ENCODE data around the gene LIMA1. TPM values are rescaled to one million over a fixed set of nuclear protein-coding genes. Genes with fewer than 3 reads are reported as not detected.
A peak's percentile ranks its signal among the peaks of the same experiment; 100 is the strongest.
"Not testable (repeated sequence)": the region's sequence is repeated elsewhere in the genome, so short reads cannot be mapped to it uniquely, and the experiment has no call there.

Gene LIMA1
- total and polyA plus RNA-seq, 12 donors = 10.6 to 34.4 (median 16.2) TPM

DNA sequence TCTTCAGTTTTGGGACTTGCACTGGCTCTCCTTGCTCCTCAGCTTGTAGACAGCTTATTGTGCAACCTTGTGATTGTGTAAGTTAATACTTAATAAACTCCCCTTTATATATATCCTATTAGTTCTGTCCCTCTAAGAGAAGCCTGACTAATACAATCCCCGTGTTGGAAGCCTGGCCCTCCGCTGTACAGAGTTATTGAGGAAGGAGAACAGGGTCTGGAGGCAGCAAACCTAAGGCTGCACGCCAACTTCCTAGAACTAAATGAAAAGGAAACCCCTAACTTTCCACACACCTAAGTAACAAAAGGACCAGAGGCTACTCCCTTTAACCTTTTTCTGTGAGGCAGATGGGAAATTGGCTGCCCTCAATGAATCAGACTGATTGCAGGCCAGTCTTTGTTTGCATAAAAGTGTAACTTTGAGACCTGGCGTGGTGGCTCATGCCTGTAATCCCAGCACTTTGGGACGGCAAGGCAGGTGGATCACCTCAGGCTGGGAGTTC lies 42.6 kb upstream of the LIMA1 start:
- H3K36me3 ChIP-seq = no peaks in the 10 kb centered on the region
- DNase-seq (no peak), ATAC-seq (peak in 3 of 8 donors; percentile 42 to 62 (median 42))
- H3K27me3 ChIP-seq = no peaks in the 10 kb centered on the region
- H3K4me1 ChIP-seq = peaks cover 0 to 16% (median 5%) of the 10 kb centered on the region in 9 donors
- no peak overlapping the region for H3K4me3 ChIP-seq
- intact Hi-C loops (cut with DNase I) = no loop called here
- no peaks in the 10 kb centered on the region for H3K9me3 ChIP-seq
- 82 to 83% methylated on average over 5 of the region's 5 CpGs for WGBS, 2 donors
- H3K27ac ChIP-seq = peak overlapping the region in 1 of 10 donors; percentile 26
- TF ChIP-seq, protein P1, sequence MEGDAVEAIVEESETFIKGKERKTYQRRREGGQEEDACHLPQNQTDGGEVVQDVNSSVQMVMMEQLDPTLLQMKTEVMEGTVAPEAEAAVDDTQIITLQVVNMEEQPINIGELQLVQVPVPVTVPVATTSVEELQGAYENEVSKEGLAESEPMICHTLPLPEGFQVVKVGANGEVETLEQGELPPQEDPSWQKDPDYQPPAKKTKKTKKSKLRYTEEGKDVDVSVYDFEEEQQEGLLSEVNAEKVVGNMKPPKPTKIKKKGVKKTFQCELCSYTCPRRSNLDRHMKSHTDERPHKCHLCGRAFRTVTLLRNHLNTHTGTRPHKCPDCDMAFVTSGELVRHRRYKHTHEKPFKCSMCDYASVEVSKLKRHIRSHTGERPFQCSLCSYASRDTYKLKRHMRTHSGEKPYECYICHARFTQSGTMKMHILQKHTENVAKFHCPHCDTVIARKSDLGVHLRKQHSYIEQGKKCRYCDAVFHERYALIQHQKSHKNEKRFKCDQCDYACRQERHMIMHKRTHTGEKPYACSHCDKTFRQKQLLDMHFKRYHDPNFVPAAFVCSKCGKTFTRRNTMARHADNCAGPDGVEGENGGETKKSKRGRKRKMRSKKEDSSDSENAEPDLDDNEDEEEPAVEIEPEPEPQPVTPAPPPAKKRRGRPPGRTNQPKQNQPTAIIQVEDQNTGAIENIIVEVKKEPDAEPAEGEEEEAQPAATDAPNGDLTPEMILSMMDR (IDR thresholded peaks at IDR 0.05) = no peak

DNA sequence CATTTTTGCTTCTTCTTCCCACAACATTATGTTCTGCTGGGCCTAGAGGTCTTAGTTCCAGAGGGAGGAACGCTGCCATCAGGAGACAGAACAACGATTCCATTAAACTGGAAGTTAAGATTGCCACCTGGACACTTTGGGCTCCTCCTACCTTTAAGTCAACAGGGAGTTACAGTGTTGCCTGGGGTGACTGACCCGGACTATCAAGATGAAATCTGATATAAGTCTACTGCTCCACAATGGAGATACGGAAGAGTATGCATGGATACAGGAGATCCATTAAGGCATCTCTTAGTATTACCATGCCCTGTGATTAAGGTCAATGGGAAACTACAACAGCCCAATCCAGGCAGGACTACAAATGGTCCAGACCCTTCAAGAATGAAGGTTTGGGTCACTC lies 41.5 kb upstream of the LIMA1 start:
- 93 to 98% methylated on average over 4 of the region's 4 CpGs for WGBS, 2 donors
- H3K9me3 ChIP-seq; DNase-seq; H3K36me3 ChIP-seq; H3K27ac ChIP-seq; H3K4me3 ChIP-seq; ATAC-seq; intact Hi-C loops (cut with DNase I); H3K27me3 ChIP-seq: not testable (repeated sequence)
- H3K4me1 ChIP-seq = peaks cover 0 to 16% (median 5%) of the 10 kb centered on the region in 9 donors

DNA sequence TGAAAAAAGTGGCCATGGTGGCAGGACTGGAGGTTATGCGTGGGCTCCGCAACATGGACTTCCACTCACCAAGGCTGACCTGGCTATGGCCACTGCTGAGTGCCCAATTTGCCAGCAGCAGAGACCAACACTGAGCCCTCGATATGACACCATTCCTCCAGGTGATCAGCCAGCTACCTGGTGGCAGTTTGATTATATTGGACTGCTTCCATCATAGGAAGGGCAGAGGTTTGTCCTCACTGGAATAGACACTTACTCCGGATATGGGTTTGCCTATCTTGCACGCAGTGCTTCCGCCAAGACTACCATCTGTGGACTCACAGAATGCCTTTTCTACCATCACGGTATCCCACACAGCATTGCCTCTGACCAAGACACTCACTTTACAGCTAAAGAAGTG lies 40.8 kb upstream of the LIMA1 start:
- peaks cover 0 to 16% (median 5%) of the 10 kb centered on the region in 9 donors for H3K4me1 ChIP-seq
- intact Hi-C loops (cut with DNase I); H3K27me3 ChIP-seq; DNase-seq; H3K36me3 ChIP-seq; H3K27ac ChIP-seq; H3K4me3 ChIP-seq; H3K9me3 ChIP-seq; ATAC-seq: not testable (repeated sequence)
- 98% methylated on average over 7 of the region's 7 CpGs for WGBS, 2 donors

DNA sequence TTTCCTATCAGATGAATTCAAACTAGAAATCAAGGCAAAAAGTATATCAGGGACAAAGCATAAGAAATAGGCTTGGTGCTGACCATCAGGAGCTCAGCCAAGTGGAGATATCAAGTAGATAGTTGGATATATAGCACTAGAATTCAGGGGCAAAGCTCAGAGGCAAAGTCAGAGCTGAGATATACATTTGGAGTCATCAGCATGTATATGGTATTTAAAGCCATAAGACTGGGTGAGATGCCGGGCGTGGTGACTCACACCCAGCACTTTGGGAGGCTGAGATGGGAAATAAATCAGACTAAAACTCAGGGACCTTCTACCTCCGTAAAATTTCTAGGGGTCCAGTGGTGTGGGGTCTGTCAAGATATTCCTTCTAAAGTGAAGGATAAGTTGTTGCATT lies 38.9 kb upstream of the LIMA1 start:
- ATAC-seq = no peak
- intact Hi-C loops (cut with DNase I) = no loop called here
- no peaks in the 10 kb centered on the region for H3K9me3 ChIP-seq
- no peaks in the 10 kb centered on the region for H3K27me3 ChIP-seq
- DNase-seq = no peak
- no peaks in the 10 kb centered on the region for H3K36me3 ChIP-seq
- TF ChIP-seq, protein P1 (IDR thresholded peaks at IDR 0.05) = no peak
- 97 to 99% methylated on average over 3 of the region's 3 CpGs for WGBS, 2 donors
- H3K4me1 ChIP-seq = peaks cover 0 to 16% (median 5%) of the 10 kb centered on the region in 9 donors
- no peak overlapping the region for H3K4me3 ChIP-seq
- H3K27ac ChIP-seq = no peak overlapping the region

DNA sequence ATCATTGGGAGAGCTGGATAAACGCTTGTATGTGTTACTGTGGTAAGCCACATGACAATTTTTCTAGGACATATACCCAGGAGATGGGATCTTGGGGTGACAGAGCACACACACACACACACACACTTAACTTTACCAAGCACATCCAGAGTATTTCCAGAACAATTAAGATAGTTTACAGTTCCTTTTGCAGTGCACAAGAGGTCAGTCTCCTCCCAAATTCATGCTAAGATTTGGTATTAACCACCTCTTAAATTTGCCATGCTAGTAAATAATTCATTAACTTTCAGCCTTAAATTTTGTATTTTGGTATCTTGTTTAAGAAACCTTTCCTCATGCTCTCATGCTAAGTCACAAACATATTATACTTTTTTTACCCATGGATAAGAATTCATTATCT lies 33.9 kb upstream of the LIMA1 start:
- DNase-seq (no peak), ATAC-seq (no peak)
- Histone ChIP-seq H3K27ac (no peak overlapping the region), H3K36me3 (no peaks in the 10 kb centered on the region), H3K27me3 (no peaks in the 10 kb centered on the region), H3K9me3 (no peaks in the 10 kb centered on the region), H3K4me3 (no peak overlapping the region), H3K4me1 (no peaks in the 10 kb centered on the region)
- 73 to 76% methylated on average over 1 of the region's 1 CpG for WGBS, 2 donors
- intact Hi-C loops (cut with DNase I) = loop anchor here in 8 of 10 donors (10.0 kb wide), 4 partner anchors 102 to 242 kb away; partner anchors contain the start of gene SMARCD1 (in 2 of the 8)
- TF ChIP-seq, protein P1 (IDR thresholded peaks at IDR 0.05) = no peak
